IMR-90 (cell line): ENCODE results near the gene COL5A2. TPM values are rescaled to one million over a fixed set of nuclear protein-coding genes. Genes with fewer than 3 reads are reported as not detected.

Experiments used
- ATAC-seq: fragments of 200-7000 bp; cut with Tn5 transposase; 2 replicates; pipeline ENCODE4 v1.9.1; 2020; ENCODE audit warnings: low read depth, mild to moderate bottlenecking, moderate library complexity
- BruUV-seq: library from RNA; stranded (reverse); fragments of 400-500 nt; replicated peaks from 2 replicates; lab custom pipeline; 2021; lab: Mats Ljungman, UMichigan
- CTCF ChIA-PET: fragments of 300-600 bp; formaldehyde crosslinking; extraction: SDS; loops from one replicate; lab custom pipeline; 2021; ENCODE audit warnings: antibody characterized with exemption; lab: Yijun Ruan, JAX
- POLR2A ChIA-PET: fragments of 300-600 bp; sonication (Branson Sonifier 250); formaldehyde crosslinking; loops from one replicate; lab custom pipeline; 2022; ENCODE audit warnings: antibody characterized with exemption; ENCODE audit not compliant: unreplicated experiment; lab: Charles Lee
- DNase-seq: peaks from one replicate; pipeline ENCODE4 v3.0.0; 2013
- H2AFZ ChIP-seq: replicated peaks from 2 replicates; pipeline ENCODE3; 2013; ENCODE audit warnings: low read length, mild to moderate bottlenecking; ENCODE audit not compliant: poor library complexity
- H2AK5ac ChIP-seq: 2 replicates; pipeline ENCODE4 v1.6.1; 2013; ENCODE audit warnings: low read depth, low read length, inconsistent platforms
- H2AK9ac ChIP-seq: replicated peaks from 2 replicates; pipeline ENCODE3; 2013; ENCODE audit warnings: mild to moderate bottlenecking, low read depth, low read length, moderate library complexity; ENCODE audit not compliant: poor library complexity
- H2BK120ac ChIP-seq: 2 replicates; pipeline ENCODE4 v1.6.1; 2013; ENCODE audit warnings: low read depth, low read length, inconsistent platforms
- H2BK15ac ChIP-seq: 3 replicates; pipeline ENCODE4 v1.6.1; 2013; ENCODE audit warnings: low read depth, low read length, inconsistent platforms
- H2BK20ac ChIP-seq: 2 replicates; pipeline ENCODE4 v1.6.1; 2013; ENCODE audit warnings: low read depth, mild to moderate bottlenecking, inconsistent platforms, low read length, moderate library complexity
- H2BK5ac ChIP-seq: 2 replicates; pipeline ENCODE4 v1.6.1; 2013; ENCODE audit warnings: mild to moderate bottlenecking, low read depth, low read length, inconsistent platforms; ENCODE audit not compliant: poor library complexity, severe bottlenecking
- H3K14ac ChIP-seq: replicated peaks from 2 replicates; pipeline ENCODE4 v1.6.1; 2013; ENCODE audit warnings: low read depth, low read length, inconsistent platforms
- H3K18ac ChIP-seq: 2 replicates; pipeline ENCODE4 v1.6.1; 2013; ENCODE audit warnings: low read depth, low read length, control low read depth
- H3K23ac ChIP-seq: 2 replicates; pipeline ENCODE4 v1.6.1; 2013; ENCODE audit warnings: low read depth, low read length, inconsistent platforms
- H3K27ac ChIP-seq: 2 replicates; pipeline ENCODE4 v1.5.1; 2013; ENCODE audit warnings: mild to moderate bottlenecking, control low read depth, low read length; ENCODE audit not compliant: insufficient read depth
- H3K27me3 ChIP-seq: 2 replicates; pipeline ENCODE4 v1.6.1; 2013; ENCODE audit warnings: low read length; ENCODE audit not compliant: control insufficient read depth, insufficient read depth
- H3K36me3 ChIP-seq: 2 replicates; pipeline ENCODE4 v1.6.1; 2013; ENCODE audit warnings: low read length, mixed read lengths; ENCODE audit not compliant: control insufficient read depth, insufficient read depth
- H3K4ac ChIP-seq: 2 replicates; pipeline ENCODE4 v1.6.1; 2013; ENCODE audit warnings: low read depth, low read length, inconsistent platforms
- H3K4me1 ChIP-seq: 2 replicates; pipeline ENCODE4 v1.6.1; 2013; ENCODE audit warnings: low read length, mixed read lengths; ENCODE audit not compliant: control insufficient read depth, insufficient read depth
- H3K4me2 ChIP-seq: 2 replicates; pipeline ENCODE4 v1.6.1; 2013; ENCODE audit warnings: low read depth, mild to moderate bottlenecking, control low read depth, low read length, moderate library complexity
- H3K4me3 ChIP-seq: 2 replicates; pipeline ENCODE4 v1.5.1; 2013; ENCODE audit warnings: low read depth, mild to moderate bottlenecking, control low read depth, low read length, moderate library complexity; ENCODE audit not compliant: insufficient read depth
- H3K56ac ChIP-seq: 2 replicates; pipeline ENCODE4 v1.6.1; 2013; ENCODE audit warnings: low read length, inconsistent platforms; ENCODE audit not compliant: insufficient read depth; ENCODE audit errors: extremely low read depth
- H3K79me1 ChIP-seq, 2 experiments: 2 replicates each; pipeline ENCODE4 v1.6.1; 2013; ENCODE audit warnings: low read length in 2 of 2, inconsistent platforms in 1 of 2, low read depth in 1 of 2
- H3K9ac ChIP-seq: 2 replicates; pipeline ENCODE4 v1.6.1; 2013; ENCODE audit warnings: low read depth, low read length, control low read depth
- H3K9me1 ChIP-seq: 2 replicates; pipeline ENCODE4 v1.6.1; 2013; ENCODE audit warnings: low read length, inconsistent platforms; ENCODE audit not compliant: insufficient read depth
- H3K9me3 ChIP-seq: 2 replicates; pipeline ENCODE4 v1.6.1; 2013; ENCODE audit warnings: low read length; ENCODE audit not compliant: control insufficient read depth, insufficient read depth
- H4K20me1 ChIP-seq: 2 replicates; pipeline ENCODE4 v1.6.1; 2013; ENCODE audit warnings: low read length, inconsistent platforms; ENCODE audit not compliant: insufficient read depth
- H4K5ac ChIP-seq: 2 replicates; pipeline ENCODE4 v1.6.1; 2013; ENCODE audit warnings: mild to moderate bottlenecking, low read depth, low read length, control low read depth
- H4K8ac ChIP-seq, 2 experiments: 2 replicates each; pipeline ENCODE4 v1.6.1; 2013; ENCODE audit warnings: low read depth in 2 of 2, low read length in 2 of 2, control low read depth in 1 of 2, inconsistent platforms in 1 of 2
- H4K91ac ChIP-seq: 2 replicates; pipeline ENCODE4 v1.6.1; 2013; ENCODE audit warnings: low read depth, low read length, inconsistent platforms; ENCODE audit not compliant: insufficient read depth
- CEBPB ChIP-seq: IDR thresholded peaks from 2 replicates; pipeline ENCODE4 v1.6.1; 2012; ENCODE audit warnings: low read depth, low read length, improper control_type of control experiment
- CHD1 ChIP-seq: IDR thresholded peaks from 2 replicates; pipeline ENCODE4 v1.6.1; 2012; ENCODE audit warnings: low read depth, low read length, improper control_type of control experiment
- ELK1 ChIP-seq: fragments of 150-350 bp; IDR thresholded peaks from 2 replicates; pipeline ENCODE4 v1.6.1; 2016; ENCODE audit warnings: low read depth, mild to moderate bottlenecking, low read length, moderate library complexity, borderline replicate concordance
- MAFK ChIP-seq: IDR thresholded peaks from 2 replicates; pipeline ENCODE4 v1.6.1; 2012; ENCODE audit warnings: low read depth, low read length, improper control_type of control experiment
- MAZ ChIP-seq: IDR thresholded peaks from 2 replicates; pipeline ENCODE4 v1.6.1; 2012; ENCODE audit warnings: low read depth, mild to moderate bottlenecking, low read length, improper control_type of control experiment, moderate library complexity, borderline replicate concordance
- POLR2A ChIP-seq: IDR thresholded peaks from 2 replicates; pipeline ENCODE4 v1.6.1; 2012; ENCODE audit warnings: mild to moderate bottlenecking, low read depth, low read length
- USF2 ChIP-seq: fragments of 150-350 bp; IDR thresholded peaks from 2 replicates; pipeline ENCODE4 v1.6.1; 2017; ENCODE audit warnings: mild to moderate bottlenecking, antibody characterized with exemption, low read length, low read depth
- dilution Hi-C: fragments of 300-500 bp; cut with HindIII; formaldehyde crosslinking; loops from one replicate; pipeline ENCODE4 v1.14.3; 2018; ENCODE audit warnings: low sequenced_read_pairs; ENCODE audit not compliant: unreplicated experiment
- in situ Hi-C: fragments of 300-500 bp; cut with MboI; formaldehyde crosslinking; loops from 3 replicates; pipeline ENCODE4 v1.14.3; 2019; ENCODE audit warnings: low sequenced_read_pairs, inconsistent platforms, mixed read lengths
- intact Hi-C: fragments of 100-400 bp; cut with micrococcal nuclease; formaldehyde crosslinking; loops from 2 replicates; pipeline ENCODE4 v1.10.0; 2022
- polyA plus RNA-seq, 3 experiments: library from polyadenylated mRNA; depleted of rRNA; stranded (reverse); fragments of >200 nt; gene quantifications; 2 replicates each; pipeline ENCODE4 v1.2.3, GENCODE V29; 2012; ENCODE audit warnings: low replicate concordance in 1 of 3
- total RNA-seq: library from RNA; depleted of rRNA; stranded (reverse); fragments of >200 nt; gene quantifications from 2 replicates; pipeline ENCODE4 v1.2.3, GENCODE V29; 2012

The COL5A2 gene
- total and polyA plus RNA-seq, 2 of the 4 experiments (the other 2 are of a cell fraction), result 181 to 257 TPM

GRCh38 chr2:189125195-189125594 lies 54.4 kb downstream of the COL5A2 start:
- H3K9me1 ChIP-seq, result peaks cover 3% of the 10 kb centered on the region; the same call in 1 of the 2 replicates
- no peak overlapping the region for H3K9ac ChIP-seq
- H3K56ac ChIP-seq, result no peak overlapping the region
- peaks cover 5% of the 10 kb centered on the region; the same call in 1 of the 2 replicates for H3K36me3 ChIP-seq
- ChIA-PET POLR2A (no interaction called here), CTCF (no interaction called here)
- no peak overlapping the region for H3K4me3 ChIP-seq
- no TSS peak for BruUV-seq
- no peak overlapping the region for H2AK9ac ChIP-seq
- H4K91ac ChIP-seq, result no peak overlapping the region
- H3K27me3 ChIP-seq, result no peaks in the 10 kb centered on the region
- dilution Hi-C loops (no loop called here), in situ Hi-C loops (no loop called here), intact Hi-C loops (no loop called here)
- peak overlapping the region; percentile 68; the same call in 1 of the 2 replicates for H3K18ac ChIP-seq
- H3K4me2 ChIP-seq, result peak overlapping the region; percentile 30; the same call in 1 of the 2 replicates
- H2BK5ac ChIP-seq, result peak overlapping the region; percentile 85
- DNase-seq (no peak), ATAC-seq (no peak)
- no peak overlapping the region for H2BK15ac ChIP-seq
- H2AK5ac ChIP-seq, result 0 out of 2 replicates have a peak overlapping the region, but pooled peaks have one; percentile 56
- no peaks in the 10 kb centered on the region for H3K9me3 ChIP-seq
- H3K4ac ChIP-seq, result no peak overlapping the region; the same call in 1 of the 2 replicates
- peak overlapping the region; percentile 43; the same call in 1 of the 2 replicates for H4K5ac ChIP-seq
- no peak overlapping the region for H2AFZ ChIP-seq
- H3K27ac ChIP-seq, result peak overlapping the region; percentile 51; the same call in 1 of the 2 replicates
- peaks cover 14% of the 10 kb centered on the region for H3K4me1 ChIP-seq
- TF ChIP-seq POLR2A (no peak), MAZ (no peak), MAFK (peak; percentile 34), ELK1 (no peak), CEBPB (no peak), USF2 (no peak), CHD1 (no peak)
- H4K20me1 ChIP-seq, result peaks cover under 1% of the 10 kb centered on the region; the same call in 1 of the 2 replicates
- 0 out of 2 replicates have a peak overlapping the region, but pooled peaks have one; percentile 3 for H3K14ac ChIP-seq
- peak overlapping the region; percentile 44 for H2BK120ac ChIP-seq
- H4K8ac ChIP-seq, result peak overlapping the region; percentile 18 to 24; a peak in 1 of 4 replicates
- H3K23ac ChIP-seq, result peak overlapping the region; percentile 13; the same call in 1 of the 2 replicates
- H2BK20ac ChIP-seq, result peak overlapping the region; percentile 54; the same call in 1 of the 2 replicates
- H3K79me1 ChIP-seq, result peaks cover 8 to 46% of the 10 kb centered on the region in 2 experiments; a peak in 3 of 4 replicates
